Measurements from ENCODE around the gene RANBP1. TPM values are rescaled to one million over a fixed set of nuclear protein-coding genes. Genes with fewer than 3 reads are reported as not detected.

RANBP1 gene
- total and polyA plus RNA-seq, 9 of the 15 experiments (the other 6 are each of a cell fraction or from before 2014, with no cell fraction given): 162 to 2,891 (median 1,289) TPM

DNA sequence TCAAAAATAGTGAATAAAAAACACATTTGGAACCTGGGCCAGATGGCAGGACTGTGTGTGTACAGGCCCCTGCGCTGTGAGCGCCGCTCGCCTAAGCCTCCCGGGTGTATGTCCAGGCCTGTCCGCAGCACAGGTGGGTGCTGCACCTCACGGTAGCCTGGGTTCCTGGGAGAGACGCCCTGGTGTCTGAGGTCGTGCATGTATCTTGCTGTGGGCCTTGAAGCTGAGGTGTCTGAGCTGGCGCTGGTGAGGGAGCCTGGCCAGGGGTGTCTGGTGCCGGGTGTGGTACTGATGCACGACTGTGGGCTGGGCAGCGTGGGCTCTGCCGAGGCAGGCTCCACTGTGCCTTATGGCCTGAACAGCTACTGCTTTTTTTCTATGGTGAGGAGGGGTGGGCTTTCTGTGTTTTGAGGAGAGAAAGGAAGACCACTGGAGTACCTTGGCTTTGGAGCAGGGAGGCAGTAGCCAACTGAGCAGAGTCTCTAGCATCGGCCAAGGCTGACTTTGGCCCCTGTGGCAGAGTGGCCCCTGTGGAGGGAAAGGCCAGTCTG, 11.5 kb downstream of the RANBP1 start (continued):
- TF ChIP-seq, protein P1, sequence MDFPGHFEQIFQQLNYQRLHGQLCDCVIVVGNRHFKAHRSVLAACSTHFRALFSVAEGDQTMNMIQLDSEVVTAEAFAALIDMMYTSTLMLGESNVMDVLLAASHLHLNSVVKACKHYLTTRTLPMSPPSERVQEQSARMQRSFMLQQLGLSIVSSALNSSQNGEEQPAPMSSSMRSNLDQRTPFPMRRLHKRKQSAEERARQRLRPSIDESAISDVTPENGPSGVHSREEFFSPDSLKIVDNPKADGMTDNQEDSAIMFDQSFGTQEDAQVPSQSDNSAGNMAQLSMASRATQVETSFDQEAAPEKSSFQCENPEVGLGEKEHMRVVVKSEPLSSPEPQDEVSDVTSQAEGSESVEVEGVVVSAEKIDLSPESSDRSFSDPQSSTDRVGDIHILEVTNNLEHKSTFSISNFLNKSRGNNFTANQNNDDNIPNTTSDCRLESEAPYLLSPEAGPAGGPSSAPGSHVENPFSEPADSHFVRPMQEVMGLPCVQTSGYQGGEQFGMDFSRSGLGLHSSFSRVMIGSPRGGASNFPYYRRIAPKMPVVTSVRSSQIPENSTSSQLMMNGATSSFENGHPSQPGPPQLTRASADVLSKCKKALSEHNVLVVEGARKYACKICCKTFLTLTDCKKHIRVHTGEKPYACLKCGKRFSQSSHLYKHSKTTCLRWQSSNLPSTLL (IDR thresholded peaks at IDR 0.05): no peak
- TF ChIP-seq KHSRP (IDR thresholded peaks at IDR 0.05) (no peak), CBFB (CRISPR knock-in tag; IDR thresholded peaks at IDR 0.05) (no peak), POLR2H (tag; IDR thresholded peaks at IDR 0.05; ENCODE audit: low read depth) (no peak), NELFE (IDR thresholded peaks at IDR 0.05; ENCODE audit: insufficient read depth, insufficient read length) (no peak), TCF15 (CRISPR knock-in tag; IDR thresholded peaks at IDR 0.05) (peak; percentile 14; the same call in 1 of the 2 replicates), ZNF140 (CRISPR knock-in tag; IDR thresholded peaks at IDR 0.05) (no peak), MYNN (IDR thresholded peaks at IDR 0.05) (peak; percentile 41; the same call in 1 of the 2 replicates), MYNN (CRISPR knock-in tag; IDR thresholded peaks at IDR 0.05) (no peak), FOXP1 (CRISPR knock-in tag; IDR thresholded peaks at IDR 0.05) (no peak), KDM1A (IDR thresholded peaks at IDR 0.05) (no peak), MYBL2 (IDR thresholded peaks at IDR 0.05; ENCODE audit: low read depth) (no peak), MYBL2 (CRISPR knock-in tag; IDR thresholded peaks at IDR 0.05; ENCODE audit: borderline replicate concordance) (no peak), KDM2B (CRISPR knock-in tag; IDR thresholded peaks at IDR 0.05) (no peak), TAF9B (IDR thresholded peaks at IDR 0.05; ENCODE audit: partially characterized antibody) (no peak), SFPQ (IDR thresholded peaks at IDR 0.05; ENCODE audit: low read depth, low read length) (no peak), ELF4 (CRISPR knock-in tag; IDR thresholded peaks at IDR 0.05) (peak; percentile 83; the same call in 1 of the 2 replicates)
- TF ChIP-seq, protein P2, sequence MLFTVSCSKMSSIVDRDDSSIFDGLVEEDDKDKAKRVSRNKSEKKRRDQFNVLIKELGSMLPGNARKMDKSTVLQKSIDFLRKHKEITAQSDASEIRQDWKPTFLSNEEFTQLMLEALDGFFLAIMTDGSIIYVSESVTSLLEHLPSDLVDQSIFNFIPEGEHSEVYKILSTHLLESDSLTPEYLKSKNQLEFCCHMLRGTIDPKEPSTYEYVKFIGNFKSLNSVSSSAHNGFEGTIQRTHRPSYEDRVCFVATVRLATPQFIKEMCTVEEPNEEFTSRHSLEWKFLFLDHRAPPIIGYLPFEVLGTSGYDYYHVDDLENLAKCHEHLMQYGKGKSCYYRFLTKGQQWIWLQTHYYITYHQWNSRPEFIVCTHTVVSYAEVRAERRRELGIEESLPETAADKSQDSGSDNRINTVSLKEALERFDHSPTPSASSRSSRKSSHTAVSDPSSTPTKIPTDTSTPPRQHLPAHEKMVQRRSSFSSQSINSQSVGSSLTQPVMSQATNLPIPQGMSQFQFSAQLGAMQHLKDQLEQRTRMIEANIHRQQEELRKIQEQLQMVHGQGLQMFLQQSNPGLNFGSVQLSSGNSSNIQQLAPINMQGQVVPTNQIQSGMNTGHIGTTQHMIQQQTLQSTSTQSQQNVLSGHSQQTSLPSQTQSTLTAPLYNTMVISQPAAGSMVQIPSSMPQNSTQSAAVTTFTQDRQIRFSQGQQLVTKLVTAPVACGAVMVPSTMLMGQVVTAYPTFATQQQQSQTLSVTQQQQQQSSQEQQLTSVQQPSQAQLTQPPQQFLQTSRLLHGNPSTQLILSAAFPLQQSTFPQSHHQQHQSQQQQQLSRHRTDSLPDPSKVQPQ (CRISPR knock-in tag; IDR thresholded peaks at IDR 0.05; ENCODE audit: borderline replicate concordance): no peak
- TF ChIP-seq, protein P3, sequence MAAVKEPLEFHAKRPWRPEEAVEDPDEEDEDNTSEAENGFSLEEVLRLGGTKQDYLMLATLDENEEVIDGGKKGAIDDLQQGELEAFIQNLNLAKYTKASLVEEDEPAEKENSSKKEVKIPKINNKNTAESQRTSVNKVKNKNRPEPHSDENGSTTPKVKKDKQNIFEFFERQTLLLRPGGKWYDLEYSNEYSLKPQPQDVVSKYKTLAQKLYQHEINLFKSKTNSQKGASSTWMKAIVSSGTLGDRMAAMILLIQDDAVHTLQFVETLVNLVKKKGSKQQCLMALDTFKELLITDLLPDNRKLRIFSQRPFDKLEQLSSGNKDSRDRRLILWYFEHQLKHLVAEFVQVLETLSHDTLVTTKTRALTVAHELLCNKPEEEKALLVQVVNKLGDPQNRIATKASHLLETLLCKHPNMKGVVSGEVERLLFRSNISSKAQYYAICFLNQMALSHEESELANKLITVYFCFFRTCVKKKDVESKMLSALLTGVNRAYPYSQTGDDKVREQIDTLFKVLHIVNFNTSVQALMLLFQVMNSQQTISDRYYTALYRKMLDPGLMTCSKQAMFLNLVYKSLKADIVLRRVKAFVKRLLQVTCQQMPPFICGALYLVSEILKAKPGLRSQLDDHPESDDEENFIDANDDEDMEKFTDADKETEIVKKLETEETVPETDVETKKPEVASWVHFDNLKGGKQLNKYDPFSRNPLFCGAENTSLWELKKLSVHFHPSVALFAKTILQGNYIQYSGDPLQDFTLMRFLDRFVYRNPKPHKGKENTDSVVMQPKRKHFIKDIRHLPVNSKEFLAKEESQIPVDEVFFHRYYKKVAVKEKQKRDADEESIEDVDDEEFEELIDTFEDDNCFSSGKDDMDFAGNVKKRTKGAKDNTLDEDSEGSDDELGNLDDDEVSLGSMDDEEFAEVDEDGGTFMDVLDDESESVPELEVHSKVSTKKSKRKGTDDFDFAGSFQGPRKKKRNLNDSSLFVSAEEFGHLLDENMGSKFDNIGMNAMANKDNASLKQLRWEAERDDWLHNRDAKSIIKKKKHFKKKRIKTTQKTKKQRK (IDR thresholded peaks at IDR 0.05; ENCODE audit: borderline replicate concordance, low read depth, low read length): no peak

Measured in K562 (cell line).